OCI-LY1 (cell line): Measurements from ENCODE around the gene HEATR1.

ENCODE experiments used
- H2AFZ ChIP-seq: fragments of 200-600 bp; sonication (generic), shearing (Covaris generic); 2 replicates; pipeline ENCODE4 v1.6.0; 2014; ENCODE audit warnings: antibody characterized with exemption, mild to moderate bottlenecking, low read length
- H3F3A ChIP-seq: fragments of 200-600 bp; sonication (generic), shearing (Covaris generic); 2 replicates; pipeline ENCODE4 v1.6.0; 2014; ENCODE audit warnings: mild to moderate bottlenecking, antibody characterized with exemption, low read length, moderate library complexity; ENCODE audit not compliant: insufficient read depth
- H3K27ac ChIP-seq: fragments of 200-600 bp; sonication (generic); 2 replicates; pipeline ENCODE4 v1.5.1; 2014; ENCODE audit warnings: low read length, mixed run types, mild to moderate bottlenecking, low read depth; ENCODE audit not compliant: poor library complexity, severe bottlenecking
- H3K27me3 ChIP-seq: fragments of 200-600 bp; sonication (generic); 2 replicates; pipeline ENCODE4 v1.6.0; 2014; ENCODE audit warnings: antibody characterized with exemption, mild to moderate bottlenecking, low read length, moderate library complexity; ENCODE audit not compliant: insufficient read depth
- H3K36me3 ChIP-seq: fragments of 200-600 bp; sonication (generic); 2 replicates; pipeline ENCODE4 v1.6.1; 2014; ENCODE audit warnings: mild to moderate bottlenecking, antibody characterized with exemption, low read length, moderate library complexity, mixed read lengths; ENCODE audit not compliant: insufficient read depth
- H3K4me1 ChIP-seq: fragments of 200-600 bp; sonication (generic); 2 replicates; pipeline ENCODE4 v1.5.1; 2014; ENCODE audit warnings: mild to moderate bottlenecking, low read length, moderate library complexity; ENCODE audit not compliant: insufficient read depth, severe bottlenecking
- H3K4me2 ChIP-seq: fragments of 200-600 bp; sonication (generic), shearing (Covaris generic); 2 replicates; pipeline ENCODE4 v1.6.1; 2014; ENCODE audit warnings: low read length
- H3K4me3 ChIP-seq: fragments of 200-600 bp; sonication (generic); 2 replicates; pipeline ENCODE4 v1.5.1; 2014; ENCODE audit warnings: low read length, low read depth, mild to moderate bottlenecking, mixed read lengths; ENCODE audit not compliant: poor library complexity, severe bottlenecking
- H3K79me2 ChIP-seq: fragments of 200-600 bp; shearing (Covaris generic); 2 replicates; pipeline ENCODE4 v1.6.1; 2016; ENCODE audit warnings: mixed run types, low read length, mixed read lengths; ENCODE audit not compliant: insufficient read depth
- H3K9ac ChIP-seq: fragments of 200-600 bp; sonication (generic), shearing (Covaris generic); 2 replicates; pipeline ENCODE4 v1.6.1; 2014; ENCODE audit warnings: mild to moderate bottlenecking, low read length, mixed read lengths
- H3K9me2 ChIP-seq: fragments of 200-600 bp; sonication (generic), shearing (Covaris generic); 2 replicates; pipeline ENCODE4 v1.6.1; 2014; ENCODE audit warnings: low read depth, mild to moderate bottlenecking, low read length, mixed read lengths
- H3K9me3 ChIP-seq: fragments of 200-600 bp; shearing (Covaris generic); 2 replicates; pipeline ENCODE4 v1.6.1; 2014; ENCODE audit warnings: low read length, mixed read lengths
- H4K20me1 ChIP-seq: fragments of 200-600 bp; sonication (generic), shearing (Covaris generic); 2 replicates; pipeline ENCODE4 v1.6.0; 2016; ENCODE audit warnings: mild to moderate bottlenecking, low read length; ENCODE audit not compliant: insufficient read depth
- CTCF ChIP-seq: fragments of 200-600 bp; sonication (generic), shearing (Covaris generic); IDR thresholded peaks from 2 replicates; pipeline ENCODE4 v1.5.1; 2017; ENCODE audit warnings: mild to moderate bottlenecking, antibody characterized with exemption, low read length, moderate library complexity, mixed read lengths
- EZH2 ChIP-seq: fragments of 200-600 bp; sonication (generic), shearing (Covaris generic); IDR thresholded peaks from 2 replicates; pipeline ENCODE4 v1.8.0; 2017; ENCODE audit warnings: borderline replicate concordance, mixed run types, mild to moderate bottlenecking, antibody characterized with exemption, low read length, moderate library complexity, mixed read lengths

Gene HEATR1

GRCh38 chr1:236536540-236536939, 67.8 kb downstream of the HEATR1 start:
- Histone ChIP-seq H3K4me1 (no peaks in the 10 kb centered on the region), H3F3A (no peaks in the 10 kb centered on the region), H4K20me1 (no peaks in the 10 kb centered on the region), H3K9me3 (no peaks in the 10 kb centered on the region), H2AFZ (no peak overlapping the region), H3K27me3 (no peaks in the 10 kb centered on the region), H3K9me2 (no peaks in the 10 kb centered on the region), H3K9ac (no peak overlapping the region), H3K36me3 (no peaks in the 10 kb centered on the region), H3K79me2 (no peaks in the 10 kb centered on the region), H3K4me2 (no peak overlapping the region), H3K27ac (no peak overlapping the region), H3K4me3 (no peak overlapping the region)
- TF ChIP-seq EZH2 (no peak), CTCF (no peak)

- no peaks in the 10 kb centered on the region for H3K9me2 ChIP-seq
- no peaks in the 10 kb centered on the region for H4K20me1 ChIP-seq
- H3K79me2 ChIP-seq: no peaks in the 10 kb centered on the region
- no peak overlapping the region for H2AFZ ChIP-seq
- no peaks in the 10 kb centered on the region for H3K36me3 ChIP-seq
- H3K9ac ChIP-seq: no peak overlapping the region
- H3K4me3 ChIP-seq: no peak overlapping the region
- H3F3A ChIP-seq: no peaks in the 10 kb centered on the region
- no peaks in the 10 kb centered on the region for H3K27me3 ChIP-seq
- H3K4me2 ChIP-seq: no peak overlapping the region
- TF ChIP-seq EZH2: no peak
- no peak overlapping the region for H3K27ac ChIP-seq
- no peaks in the 10 kb centered on the region for H3K9me3 ChIP-seq
- H3K4me1 ChIP-seq: no peaks in the 10 kb centered on the region
Observed at GRCh38 chr1:236535662-236536161, 68.6 kb downstream of the HEATR1 start.

- Histone ChIP-seq H3F3A (no peaks in the 10 kb centered on the region), H3K27me3 (no peaks in the 10 kb centered on the region), H3K4me3 (no peak overlapping the region), H2AFZ (no peak overlapping the region), H3K9me3 (no peaks in the 10 kb centered on the region), H3K9me2 (no peaks in the 10 kb centered on the region), H3K9ac (no peak overlapping the region), H3K36me3 (no peaks in the 10 kb centered on the region), H3K79me2 (no peaks in the 10 kb centered on the region), H3K27ac (no peak overlapping the region), H4K20me1 (no peaks in the 10 kb centered on the region), H3K4me1 (no peaks in the 10 kb centered on the region), H3K4me2 (no peak overlapping the region)
- TF ChIP-seq CTCF (no peak), EZH2 (no peak)
Observed at GRCh38 chr1:236535190-236535589, 69.1 kb downstream of the HEATR1 start.

GRCh38 chr1:236534151-236534651, 70.1 kb downstream of the HEATR1 start:
- no peaks in the 10 kb centered on the region for H3K9me2 ChIP-seq
- TF ChIP-seq CTCF (no peak), EZH2 (no peak)
- no peak overlapping the region for H2AFZ ChIP-seq
- no peaks in the 10 kb centered on the region for H3K27me3 ChIP-seq
- no peak overlapping the region for H3K4me3 ChIP-seq
- no peaks in the 10 kb centered on the region for H3K36me3 ChIP-seq
- no peak overlapping the region for H3K4me2 ChIP-seq
- H3K79me2 ChIP-seq: no peaks in the 10 kb centered on the region
- no peaks in the 10 kb centered on the region for H3K4me1 ChIP-seq
- no peak overlapping the region for H3K27ac ChIP-seq
- no peaks in the 10 kb centered on the region for H3K9me3 ChIP-seq
- no peak overlapping the region for H3K9ac ChIP-seq
- H4K20me1 ChIP-seq: no peaks in the 10 kb centered on the region
- H3F3A ChIP-seq: no peaks in the 10 kb centered on the region
